GM19452 (cell line): Measurements from ENCODE around the gene C19orf38.

ENCODE experiments used
- ATAC-seq: cut with Tn5 transposase; IDR thresholded peaks from one replicate; pipeline ENCODE4 v1.9.1; 2021; ENCODE audit not compliant: unreplicated experiment

The C19orf38 gene, protein sequence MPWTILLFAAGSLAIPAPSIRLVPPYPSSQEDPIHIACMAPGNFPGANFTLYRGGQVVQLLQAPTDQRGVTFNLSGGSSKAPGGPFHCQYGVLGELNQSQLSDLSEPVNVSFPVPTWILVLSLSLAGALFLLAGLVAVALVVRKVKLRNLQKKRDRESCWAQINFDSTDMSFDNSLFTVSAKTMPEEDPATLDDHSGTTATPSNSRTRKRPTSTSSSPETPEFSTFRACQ

DNA sequence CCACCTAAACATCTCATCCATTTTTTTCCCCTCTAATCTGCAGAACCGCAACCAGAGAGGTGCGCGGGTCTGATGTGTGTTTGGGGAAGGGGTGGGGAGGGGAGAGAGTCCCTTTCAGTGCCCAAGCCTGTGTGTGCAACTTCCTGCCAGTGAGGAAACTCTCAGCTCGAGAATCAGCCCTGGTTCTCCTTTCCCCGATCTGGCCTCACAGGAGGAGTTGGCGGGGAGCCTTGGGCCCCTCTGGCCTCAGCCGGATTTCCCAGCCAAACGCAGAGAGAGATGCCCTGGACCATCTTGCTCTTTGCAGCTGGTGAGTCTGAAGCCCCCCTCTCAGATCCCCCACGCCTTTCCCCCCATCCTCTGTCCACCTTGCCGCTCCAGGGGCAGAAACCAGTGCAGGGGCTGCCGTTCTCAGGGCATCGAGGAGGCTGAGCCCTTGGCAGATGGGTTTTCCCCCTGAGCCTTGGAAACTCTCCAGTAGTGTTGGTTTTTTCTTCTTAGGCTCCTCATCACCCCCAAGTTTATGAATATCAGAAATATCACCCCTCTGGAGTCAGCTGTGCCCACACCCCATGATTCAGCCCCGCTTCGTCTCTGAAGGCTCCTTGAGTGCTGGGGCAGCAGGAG, at the start of gene C19orf38:
TSS of gene C19orf38 (plus strand) at position 186 of the 627 bp plus-strand sequence. CDS start at position 280, 94 bp downstream.
- ATAC-seq: no peak

DNA sequence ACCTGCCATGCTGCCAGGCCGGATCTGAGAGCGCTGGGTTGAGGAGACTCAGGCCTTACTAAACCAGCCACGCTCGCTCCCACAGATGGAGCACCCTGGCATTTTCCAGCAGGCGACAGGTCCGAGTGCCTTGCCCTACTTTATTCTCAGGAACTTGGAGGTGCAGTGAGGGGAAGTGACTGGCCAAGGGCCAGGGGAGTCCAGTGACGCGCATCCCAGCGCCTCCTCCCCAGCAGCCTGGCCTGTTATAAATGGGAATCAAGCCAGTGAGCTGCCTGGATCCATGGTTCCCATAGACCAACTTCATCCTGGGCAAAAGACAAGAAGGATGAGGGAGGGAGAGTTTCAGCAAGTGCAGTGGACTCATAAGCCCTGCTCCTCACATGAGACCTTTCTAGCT, 47.7 kb upstream of the C19orf38 start:
- ATAC-seq: no peak

DNA sequence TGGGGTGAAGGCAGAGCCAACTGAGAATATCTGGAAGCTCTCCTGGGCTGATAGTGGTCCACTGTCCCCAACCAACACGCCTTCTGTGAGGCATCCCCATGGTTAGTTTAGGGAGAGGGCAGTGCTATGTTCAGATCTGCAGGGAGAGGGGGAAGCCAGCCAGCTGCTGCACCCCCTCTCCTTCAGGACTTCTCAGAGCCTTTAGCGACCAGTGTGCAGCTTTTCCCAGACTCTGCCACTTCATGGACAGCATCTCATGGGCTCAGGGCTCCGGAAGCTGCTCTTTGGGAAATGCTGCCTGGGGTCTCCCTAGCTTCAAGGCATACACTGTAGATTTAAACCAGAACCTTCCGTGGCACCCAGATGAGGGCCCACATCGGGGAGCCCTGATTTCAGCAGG, 45.7 kb upstream of the C19orf38 start:
- no peak for ATAC-seq

DNA sequence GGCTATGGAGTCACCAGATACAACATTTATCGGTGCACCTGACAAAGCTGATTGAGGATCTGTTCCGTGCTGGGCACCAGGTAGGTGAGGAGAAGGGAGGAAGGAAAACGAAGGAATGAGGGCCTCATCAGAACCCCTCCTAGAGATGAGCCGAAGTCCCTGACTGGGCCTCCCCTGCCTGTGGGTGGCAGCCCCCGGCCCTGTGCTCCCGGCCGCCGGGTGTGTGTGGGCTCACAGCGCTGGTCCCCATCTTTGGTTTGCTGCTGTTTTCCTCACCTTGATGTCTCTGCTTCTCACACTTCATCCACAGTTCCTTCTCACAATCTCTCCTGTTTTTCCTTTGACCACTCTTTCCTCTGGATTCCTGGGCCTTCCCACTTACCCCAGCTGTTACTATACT, 45.0 kb upstream of the C19orf38 start:
- ATAC-seq: no peak

DNA sequence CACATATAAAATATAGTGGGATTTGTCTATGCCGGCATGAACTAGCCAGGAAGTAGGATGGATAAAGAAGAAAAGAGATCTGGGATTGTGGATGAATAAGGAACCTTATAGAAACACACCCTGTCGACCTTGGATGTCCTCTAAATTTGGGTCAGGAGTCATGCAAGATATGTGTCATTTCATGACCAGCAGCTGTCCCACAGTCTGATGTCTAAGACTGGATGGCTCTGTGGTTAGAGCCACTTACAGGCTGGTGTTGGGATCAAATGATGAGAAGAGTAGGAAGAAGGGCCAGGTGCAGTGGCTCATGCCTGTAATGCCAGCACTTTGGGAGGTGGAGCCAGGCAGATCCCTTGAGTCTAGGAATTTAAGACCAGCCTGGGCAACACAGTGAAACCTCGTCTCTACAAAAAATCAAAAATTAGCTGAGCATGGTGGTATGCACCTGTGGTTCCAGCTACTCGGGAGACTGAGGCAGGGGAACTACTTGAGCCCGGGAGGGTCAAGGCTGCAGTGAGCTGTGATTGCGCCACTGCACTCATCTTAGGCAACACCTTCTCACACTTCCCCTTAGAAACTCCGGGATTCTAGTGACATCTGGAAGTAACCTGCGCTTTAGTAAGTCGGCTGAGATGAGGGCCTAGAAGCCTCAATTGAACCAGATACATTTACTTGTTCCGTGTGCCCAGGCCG, 43.0 kb upstream of the C19orf38 start:
- ATAC-seq: no peak

DNA sequence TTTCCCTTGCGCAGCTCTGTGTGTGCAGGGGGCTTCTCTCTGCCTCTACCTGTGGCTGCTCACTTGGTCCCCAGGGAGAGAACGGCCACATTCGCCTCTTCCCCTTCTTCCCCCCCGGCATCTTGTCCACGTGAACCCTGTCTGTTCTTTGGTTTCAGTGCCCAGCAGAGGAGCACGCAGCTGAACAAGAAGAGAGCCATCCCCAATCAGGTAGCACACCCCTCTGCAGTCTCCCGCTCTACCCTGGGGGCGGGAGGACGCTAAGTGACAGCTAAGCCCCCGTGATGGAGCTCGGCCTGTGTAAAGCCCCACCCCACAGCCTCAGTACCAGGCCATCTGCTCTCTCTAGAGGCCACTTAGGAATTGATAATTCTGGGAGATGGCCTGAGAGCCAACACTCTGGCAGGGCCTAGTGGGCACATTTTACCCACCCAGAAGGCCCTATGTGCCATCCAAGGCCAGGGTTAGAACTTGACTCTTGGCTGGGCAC, 42.4 kb upstream of the C19orf38 start:
- no peak for ATAC-seq

DNA sequence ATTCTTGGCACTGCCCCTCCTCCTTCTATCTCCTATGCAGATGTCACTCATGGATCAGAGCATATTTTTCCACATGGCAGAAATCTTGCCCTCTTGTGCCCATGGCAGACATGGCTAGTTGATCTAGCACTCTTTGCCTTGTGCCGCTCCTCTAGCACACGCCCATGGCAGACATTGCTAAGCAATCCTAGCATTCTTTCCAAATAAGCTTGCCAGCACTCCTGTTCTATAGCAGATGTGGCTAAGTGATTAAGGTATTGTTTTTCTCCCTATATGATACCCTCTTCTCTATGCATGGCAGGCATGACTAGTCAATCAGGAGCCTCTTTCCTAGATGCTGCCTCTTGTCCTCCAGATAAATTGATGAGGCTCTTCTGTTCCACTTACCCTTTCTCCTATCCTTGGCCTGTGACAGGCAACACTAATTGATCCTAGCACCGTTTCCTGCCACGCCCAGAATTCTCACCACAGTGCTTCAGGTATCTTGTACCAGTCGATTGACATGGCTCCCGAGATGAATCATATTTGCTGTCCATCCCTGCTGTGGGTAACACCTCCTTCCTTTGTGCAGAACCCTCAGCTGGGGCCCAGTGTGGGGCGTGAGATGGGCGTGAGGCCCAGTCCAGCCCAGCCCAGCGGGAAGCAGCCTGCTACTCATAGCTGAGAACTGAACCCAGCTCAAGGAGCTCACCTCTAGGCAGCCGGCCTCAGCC, 39.1 kb upstream of the C19orf38 start:
- no peak for ATAC-seq

DNA sequence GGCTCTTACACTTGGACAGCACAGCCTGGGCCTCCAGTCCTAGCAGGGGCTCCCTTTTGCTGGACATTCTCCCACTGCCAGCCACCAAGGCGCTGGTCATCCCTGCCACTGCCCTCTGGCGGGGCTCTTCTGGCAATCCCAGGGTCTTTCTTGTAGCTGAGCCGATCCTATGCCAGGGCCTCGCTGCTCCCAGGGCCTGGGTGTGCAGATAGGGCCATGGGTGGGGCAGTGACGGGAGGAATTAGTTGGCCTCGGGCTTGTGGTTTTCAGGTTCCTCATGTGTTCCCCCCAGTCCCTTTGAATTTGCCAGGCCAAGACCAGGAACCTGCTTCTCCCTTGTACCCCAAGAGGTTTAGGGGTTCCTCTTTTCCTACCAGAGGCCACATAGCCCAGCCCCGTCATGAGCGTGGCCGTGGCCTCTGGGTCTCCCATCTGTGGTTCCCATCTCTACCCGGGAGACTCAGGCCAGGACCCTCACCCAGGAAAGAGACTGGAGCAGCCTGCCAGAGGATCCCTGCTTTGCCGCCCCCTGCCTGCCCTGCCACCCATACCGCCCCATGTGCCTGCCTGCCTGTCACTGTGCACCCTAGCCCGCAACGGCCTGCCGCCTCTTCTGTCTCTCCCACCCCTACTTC, 38.4 kb upstream of the C19orf38 start:
- ATAC-seq: no peak

DNA sequence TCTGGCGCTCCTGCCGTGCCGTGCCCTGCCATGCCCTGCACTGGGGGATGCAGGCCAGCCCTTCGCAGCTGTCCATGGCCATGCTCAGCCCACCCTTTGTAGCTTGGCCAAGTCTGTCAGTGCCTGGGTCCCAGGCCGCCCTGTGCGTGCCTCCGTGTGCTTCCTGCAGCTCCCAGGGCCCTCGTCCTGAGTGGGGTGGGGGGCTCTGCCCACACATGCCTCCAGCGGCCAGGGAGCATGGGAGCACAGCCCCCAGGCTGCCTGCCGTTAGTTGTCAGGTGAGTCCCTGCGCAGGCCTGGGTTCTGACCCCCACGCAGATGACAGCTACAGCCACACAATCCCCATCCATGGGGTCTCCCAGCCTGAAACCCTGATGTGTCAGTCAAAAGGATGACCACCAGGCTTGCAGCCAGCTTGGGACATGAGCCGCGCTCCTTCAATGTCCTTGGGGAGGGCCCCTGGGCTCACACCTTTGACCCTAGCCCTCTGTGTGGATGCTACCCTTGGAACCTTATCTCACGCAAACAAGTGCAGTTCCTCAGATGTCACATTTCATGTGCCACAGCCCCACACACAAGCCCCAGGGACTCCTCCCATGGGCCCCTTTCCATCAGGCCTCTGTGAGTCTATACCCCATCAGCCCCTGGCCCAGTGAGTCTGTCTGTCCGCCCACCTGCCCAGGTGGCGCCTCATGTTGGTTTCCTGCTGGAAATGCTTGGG, 36.7 kb upstream of the C19orf38 start:
- ATAC-seq: no peak

DNA sequence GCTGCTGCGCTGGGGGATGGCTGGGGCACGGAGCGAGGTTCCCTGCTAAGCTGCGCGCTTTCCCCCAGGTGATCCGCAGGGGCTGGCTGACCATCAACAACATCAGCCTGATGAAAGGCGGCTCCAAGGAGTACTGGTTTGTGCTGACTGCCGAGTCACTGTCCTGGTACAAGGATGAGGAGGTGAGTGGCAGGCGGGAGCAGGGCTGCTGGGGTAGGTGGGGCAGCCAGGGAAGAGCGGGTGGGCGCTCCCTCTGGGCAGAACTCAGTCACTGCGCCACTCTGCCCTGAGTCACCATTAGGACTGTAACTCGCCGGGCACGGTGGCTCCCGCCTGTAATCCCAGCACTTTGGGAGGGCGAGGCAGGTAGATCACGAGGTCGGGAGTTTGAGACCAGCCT, 36.0 kb upstream of the C19orf38 start:
- ATAC-seq: no peak

DNA sequence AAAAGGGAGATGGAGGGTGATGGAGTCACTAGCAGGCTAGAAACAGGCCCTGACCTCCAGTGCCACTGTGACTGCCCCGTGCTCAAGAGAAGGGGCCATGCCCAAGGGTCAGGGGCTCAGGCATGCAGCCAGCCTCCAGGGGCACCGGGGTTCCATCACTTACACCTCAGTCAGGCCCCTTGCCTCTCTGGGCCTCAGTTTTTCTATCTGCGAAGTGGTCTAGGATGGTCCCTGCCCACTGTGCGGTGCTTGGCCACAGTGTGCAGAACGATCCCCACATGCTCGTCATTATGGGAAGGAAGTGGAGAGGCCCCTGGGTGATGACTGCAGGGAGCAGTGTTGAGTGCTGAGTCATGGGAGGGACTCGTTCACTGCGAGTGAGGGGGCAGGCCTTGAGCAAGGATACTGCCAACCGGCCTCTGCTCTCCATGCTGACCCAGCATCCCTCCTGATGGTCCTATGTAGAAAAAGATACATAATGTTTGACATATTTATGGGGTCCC, 35.3 kb upstream of the C19orf38 start:
- ATAC-seq: no peak

DNA sequence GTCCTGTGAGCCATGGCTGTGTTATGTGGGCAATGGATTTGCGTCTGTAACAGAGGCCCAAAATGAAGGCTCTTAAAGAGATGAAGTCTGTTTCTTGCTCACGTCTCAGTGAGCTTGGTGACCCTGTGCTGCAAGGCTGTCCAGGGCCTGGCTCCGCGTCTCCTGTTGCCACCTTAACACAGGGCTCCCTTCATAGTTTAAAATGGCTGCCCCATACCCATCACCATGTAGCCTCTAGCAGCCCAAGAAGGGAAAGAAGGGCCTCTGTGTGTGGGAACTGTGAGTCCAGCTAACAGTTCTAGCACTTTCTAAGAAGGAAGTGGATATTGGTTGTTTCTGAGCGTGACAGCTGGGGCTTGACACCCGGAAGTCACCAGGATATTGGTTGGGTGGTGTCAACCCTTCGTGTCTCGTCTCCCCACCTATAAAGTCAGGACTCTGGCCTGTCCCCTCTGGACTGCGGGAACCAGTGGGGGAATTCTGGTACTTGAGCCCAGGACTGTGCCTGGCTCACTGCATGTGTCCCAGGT, 33.1 kb upstream of the C19orf38 start:
- no peak for ATAC-seq

DNA sequence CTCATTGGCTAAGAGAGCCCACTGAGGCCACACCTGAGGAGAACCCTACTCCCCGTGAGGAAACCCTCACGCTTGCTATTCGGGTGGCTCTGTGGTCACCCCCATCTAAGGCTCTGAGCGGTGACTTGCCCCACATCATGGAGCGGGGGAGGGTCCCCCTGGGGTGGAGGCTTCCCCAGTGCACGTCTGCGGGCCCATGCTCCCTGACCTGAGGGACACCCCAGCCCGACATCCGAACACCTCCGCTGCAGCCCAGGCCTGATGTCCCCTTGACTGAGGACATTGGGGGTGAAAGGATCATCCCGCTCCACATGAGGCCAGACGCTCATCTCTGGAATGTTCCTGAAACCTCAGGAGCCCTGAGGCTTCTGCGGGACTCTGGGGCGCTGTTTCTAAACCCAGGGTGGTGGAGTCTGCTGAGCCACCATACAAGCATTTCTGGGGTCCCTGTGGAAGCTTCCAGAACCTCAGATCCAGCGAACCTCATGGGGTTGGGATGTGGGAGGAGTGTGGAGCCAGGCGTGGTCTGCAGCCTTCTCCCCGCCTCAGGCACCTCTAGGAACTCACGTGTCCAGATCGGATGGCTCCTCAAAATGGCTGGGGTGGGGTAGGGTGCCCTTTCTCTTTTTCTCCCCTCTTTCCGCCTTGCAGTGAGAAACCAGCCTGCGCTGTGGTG, 32.1 kb upstream of the C19orf38 start:
- ATAC-seq: no peak

DNA sequence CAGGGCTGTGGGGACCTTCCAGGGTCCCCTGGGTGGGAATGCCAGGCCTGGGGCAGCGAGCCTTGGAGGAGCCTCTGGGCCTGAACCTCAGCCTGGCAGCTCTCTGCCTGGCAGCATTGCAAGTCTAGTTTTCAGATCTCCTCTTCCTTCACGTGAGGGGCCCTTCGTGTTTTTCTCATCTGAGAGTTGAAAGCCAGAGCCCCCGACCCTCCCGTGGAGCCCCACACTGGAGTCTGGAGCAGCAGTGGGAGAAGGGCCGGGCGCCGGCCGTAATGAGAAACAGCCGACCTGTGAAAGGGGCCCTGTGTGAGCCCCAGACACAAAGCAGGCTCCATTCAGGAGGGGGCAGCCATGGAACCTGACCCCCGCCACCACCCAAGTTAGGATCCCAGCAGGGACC, 31.5 kb upstream of the C19orf38 start:
- no peak for ATAC-seq

DNA sequence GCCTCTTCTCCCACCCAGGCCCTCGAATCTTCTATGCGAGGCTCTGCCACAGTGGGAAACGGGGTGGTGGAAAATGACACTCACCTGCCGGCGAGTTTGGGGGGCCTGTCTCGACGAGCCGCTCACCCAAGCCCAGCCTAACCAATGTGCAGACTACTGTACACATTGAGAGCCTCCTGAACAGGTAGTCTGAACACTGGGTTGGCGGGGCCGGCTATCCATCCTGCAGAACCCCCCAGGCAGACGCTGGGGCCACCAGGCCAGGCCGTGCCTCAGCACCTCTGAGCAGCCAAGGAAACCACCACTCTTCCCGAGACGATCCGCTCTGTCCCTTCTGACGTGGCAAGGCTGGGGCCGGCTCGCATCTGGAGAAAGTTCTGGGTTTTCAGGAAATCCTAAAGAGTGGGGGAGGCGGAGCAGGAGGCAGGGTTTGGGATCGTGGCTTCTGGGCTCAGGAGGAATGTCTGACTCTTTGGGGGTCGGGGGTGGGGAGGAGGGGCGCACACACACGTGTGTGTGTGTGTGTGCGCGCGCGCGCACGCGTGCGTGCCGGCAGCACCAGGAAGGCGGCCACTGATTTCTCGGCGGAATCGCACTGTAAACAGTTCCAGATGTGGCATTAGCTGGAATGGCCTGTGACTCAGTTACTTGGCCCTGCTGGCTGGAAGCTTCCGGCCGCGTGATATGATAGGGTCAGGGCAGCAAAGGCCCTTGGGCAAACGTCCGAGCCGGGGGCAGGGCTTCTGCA, 30.8 kb upstream of the C19orf38 start:
- ATAC-seq: no peak

DNA sequence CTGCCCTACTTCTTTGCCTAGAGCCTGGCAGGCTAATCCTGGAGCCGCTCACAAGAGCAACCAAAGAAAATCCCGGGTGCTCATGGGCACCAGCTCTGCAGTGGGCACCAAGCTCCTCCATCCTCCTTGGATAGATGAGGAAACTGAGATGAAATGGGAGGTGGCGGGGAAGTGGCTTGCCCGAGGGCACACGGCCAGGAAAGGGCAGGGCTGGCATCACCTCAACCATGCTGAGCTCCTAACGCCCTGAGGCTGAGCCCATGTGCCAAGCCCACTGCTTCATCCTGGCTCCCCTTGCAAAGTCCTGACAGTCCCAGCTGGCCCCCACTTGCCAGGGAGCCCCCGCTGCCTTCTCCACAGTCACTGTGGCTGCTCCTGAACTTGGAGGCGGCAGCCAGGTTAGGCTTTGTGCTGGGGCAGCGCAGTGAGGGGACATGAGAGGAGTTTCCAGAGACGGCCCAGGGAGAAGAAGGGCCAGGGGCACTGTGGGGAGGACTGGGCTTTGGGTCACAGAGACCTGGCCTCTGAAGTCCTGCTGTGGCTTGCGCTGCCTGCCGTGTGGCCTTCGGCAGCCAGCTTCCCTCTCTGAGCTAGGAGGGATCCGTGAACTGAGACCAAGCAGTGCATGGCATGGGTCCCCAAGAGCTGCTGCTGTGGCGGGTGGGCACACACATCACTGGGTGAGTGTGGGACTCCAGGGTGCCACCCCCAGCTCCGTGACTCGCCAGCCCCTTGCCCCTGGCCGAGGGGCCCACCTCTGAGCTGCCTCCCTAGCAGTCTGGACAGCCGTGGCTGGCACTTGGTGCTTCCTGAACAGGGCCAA, 29.7 kb upstream of the C19orf38 start:
- no peak for ATAC-seq

DNA sequence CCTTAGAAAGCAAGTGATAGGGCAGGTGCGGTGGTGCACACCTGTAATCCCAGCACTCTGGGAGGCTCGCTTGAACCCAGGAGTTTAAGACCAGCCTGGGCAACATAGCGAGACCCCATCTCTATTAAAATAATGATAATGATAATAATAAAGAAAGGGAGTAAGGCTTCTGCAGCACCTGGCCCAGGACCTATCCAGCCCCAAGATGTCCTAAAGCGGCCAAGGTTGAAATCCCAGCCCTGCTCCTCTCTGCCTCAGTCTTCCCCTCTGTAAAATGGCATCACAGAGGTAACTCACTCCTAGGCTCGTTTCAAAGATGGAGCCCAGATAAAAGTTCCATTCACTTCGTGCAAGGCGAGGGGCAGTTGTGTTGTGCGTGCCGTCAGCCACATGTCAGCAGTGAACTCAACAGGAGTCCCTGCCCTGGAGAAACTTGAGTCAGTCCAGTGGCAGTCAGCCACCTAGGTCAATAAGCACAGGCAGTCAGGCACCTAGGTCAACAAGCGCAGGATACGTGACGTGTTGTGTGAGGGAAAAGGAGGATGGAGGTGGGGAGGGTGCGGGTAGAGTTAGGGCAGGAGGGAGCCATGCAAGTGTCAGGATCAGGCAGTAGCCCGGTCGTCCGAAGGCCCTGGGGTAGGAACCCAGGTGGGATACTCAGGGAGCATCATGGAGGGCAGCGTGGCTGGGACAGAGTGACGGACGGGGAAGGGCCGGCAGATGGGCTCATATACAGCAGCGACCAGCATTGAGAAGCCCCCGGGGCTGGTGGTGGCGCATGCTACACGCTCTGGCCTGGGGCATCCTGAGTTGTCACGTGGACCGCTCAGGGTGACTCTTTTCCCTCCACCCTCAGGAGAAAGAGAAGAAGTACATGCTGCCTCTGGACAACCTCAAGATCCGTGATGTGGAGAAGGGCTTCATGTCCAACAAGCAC, 28.8 kb upstream of the C19orf38 start:
- no peak for ATAC-seq
